ENCODE measurements around the gene DUSP3.

DUSP3 gene

GRCh38 chr17:43732958-43733357 lies 45.8 kb downstream of the DUSP3 start:
- DNase-seq (ENCODE audit: low spot score) = no peak

- DNase-seq (ENCODE audit: low spot score) = no peak
Measured at GRCh38 chr17:43728081-43728480, 50.7 kb downstream of the DUSP3 start.

- DNase-seq (ENCODE audit: low spot score) = no peak
Measured at GRCh38 chr17:43723697-43724359, 54.9 kb downstream of the DUSP3 start.

GRCh38 chr17:43722870-43723665 lies 55.7 kb downstream of the DUSP3 start:
- no peak for DNase-seq (ENCODE audit: low spot score)

- no peak for DNase-seq (ENCODE audit: low spot score)
Measured at GRCh38 chr17:43722269-43722619, 56.5 kb downstream of the DUSP3 start.

GRCh38 chr17:43721537-43722268 lies 57.1 kb downstream of the DUSP3 start:
- no peak for DNase-seq (ENCODE audit: low spot score)

- peak; percentile 79 for DNase-seq (ENCODE audit: low spot score)
Measured at GRCh38 chr17:43720311-43721060, 58.3 kb downstream of the DUSP3 start.

GRCh38 chr17:43719578-43719977 lies 59.2 kb downstream of the DUSP3 start:
- peak; percentile 51 for DNase-seq (ENCODE audit: low spot score)

- no peak for DNase-seq (ENCODE audit: low spot score)
Measured at GRCh38 chr17:43718544-43718943, 60.2 kb downstream of the DUSP3 start.

GRCh38 chr17:43717913-43718312 lies 60.9 kb downstream of the DUSP3 start:
- no peak for DNase-seq (ENCODE audit: low spot score)
